GM10266 (cell line): ENCODE measurements around the gene USHBP1.
A peak's percentile ranks its signal among the peaks of the same experiment; 100 is the strongest.

Source experiments
- DNase-seq: peaks from one replicate; pipeline ENCODE4 v3.0.0; 2012; ENCODE audit errors: extremely low spot score
- TF ChIP-seq, protein P1 (sequence below): IDR thresholded peaks from 2 replicates; pipeline ENCODE4 v1.5.1; 2012; ENCODE audit warnings: mild to moderate bottlenecking, low read depth; ENCODE audit not compliant: control insufficient read depth, insufficient read depth; ENCODE audit errors: missing control alignments

The USHBP1 gene

GRCh38 chr19:17234911-17235299, 29.6 kb downstream of the USHBP1 start:
- TF ChIP-seq, protein P1, sequence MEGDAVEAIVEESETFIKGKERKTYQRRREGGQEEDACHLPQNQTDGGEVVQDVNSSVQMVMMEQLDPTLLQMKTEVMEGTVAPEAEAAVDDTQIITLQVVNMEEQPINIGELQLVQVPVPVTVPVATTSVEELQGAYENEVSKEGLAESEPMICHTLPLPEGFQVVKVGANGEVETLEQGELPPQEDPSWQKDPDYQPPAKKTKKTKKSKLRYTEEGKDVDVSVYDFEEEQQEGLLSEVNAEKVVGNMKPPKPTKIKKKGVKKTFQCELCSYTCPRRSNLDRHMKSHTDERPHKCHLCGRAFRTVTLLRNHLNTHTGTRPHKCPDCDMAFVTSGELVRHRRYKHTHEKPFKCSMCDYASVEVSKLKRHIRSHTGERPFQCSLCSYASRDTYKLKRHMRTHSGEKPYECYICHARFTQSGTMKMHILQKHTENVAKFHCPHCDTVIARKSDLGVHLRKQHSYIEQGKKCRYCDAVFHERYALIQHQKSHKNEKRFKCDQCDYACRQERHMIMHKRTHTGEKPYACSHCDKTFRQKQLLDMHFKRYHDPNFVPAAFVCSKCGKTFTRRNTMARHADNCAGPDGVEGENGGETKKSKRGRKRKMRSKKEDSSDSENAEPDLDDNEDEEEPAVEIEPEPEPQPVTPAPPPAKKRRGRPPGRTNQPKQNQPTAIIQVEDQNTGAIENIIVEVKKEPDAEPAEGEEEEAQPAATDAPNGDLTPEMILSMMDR: no peak
- peak; percentile 86 for DNase-seq

DNA sequence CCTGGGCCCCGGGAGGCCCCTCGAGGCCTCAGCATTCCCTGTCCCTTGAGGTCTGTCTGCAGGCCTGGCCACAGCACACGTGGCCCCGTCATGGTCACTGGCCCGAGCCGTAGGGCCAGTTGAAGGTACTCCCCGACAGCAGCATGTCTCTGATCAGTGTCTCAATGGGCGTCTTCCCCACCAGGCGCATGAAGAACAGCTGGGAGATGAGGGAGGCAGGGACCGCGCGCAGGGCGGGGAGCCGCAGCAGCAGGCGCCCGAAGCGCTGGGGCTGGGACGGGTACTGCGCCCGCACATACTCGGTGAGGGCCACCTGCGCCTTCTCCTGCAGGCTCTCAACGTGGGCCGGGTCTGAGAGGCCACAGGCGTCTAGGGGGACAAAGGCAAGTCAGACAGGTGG, 32.3 kb downstream of the USHBP1 start:
- TF ChIP-seq, protein P1: no peak
- DNase-seq: no peak

DNA sequence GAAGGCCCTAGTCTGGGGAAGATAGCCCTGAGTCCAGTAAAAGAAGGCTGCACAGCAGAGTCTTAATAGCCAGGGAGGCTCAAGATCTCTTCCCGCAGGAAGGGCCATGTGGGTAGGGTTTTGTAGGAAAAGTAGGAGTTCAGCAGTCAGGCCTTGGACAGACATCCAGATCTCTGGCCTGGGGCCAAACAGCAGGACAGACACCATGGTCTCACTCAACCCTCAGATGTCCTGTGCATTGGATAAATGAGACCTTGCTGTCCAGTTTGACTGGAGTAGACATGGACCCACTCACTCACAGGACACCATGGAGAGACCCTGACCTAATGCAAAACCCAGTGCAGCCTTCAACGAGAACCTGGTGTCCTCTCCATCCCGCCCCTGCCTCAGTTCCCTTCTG, 34.7 kb downstream of the USHBP1 start:
- DNase-seq: no peak
- TF ChIP-seq, protein P1: no peak

- no peak for DNase-seq
- TF ChIP-seq, protein P1: no peak
Measured at GRCh38 chr19:17227798-17228367, 36.7 kb downstream of the USHBP1 start.

GRCh38 chr19:17226002-17226933, 38.3 kb downstream of the USHBP1 start, which contains the start of gene OCEL1:
OCEL1 (plus strand) TSS chr19:17226226; CDS start chr19:17226248, 22 bp downstream.
- TF ChIP-seq, protein P1: no peak

GRCh38 chr19:17225053-17225452, 39.5 kb downstream of the USHBP1 start:
- no peak for DNase-seq
- TF ChIP-seq, protein P1: no peak

More at GRCh38 chr19:17226002-17226933, 38.3 kb downstream of the USHBP1 start, which contains the start of gene OCEL1:
- peak; percentile 95 for DNase-seq
